ENCODE measurements around the gene ZNF569.
"Not testable (repeated sequence)": the region's sequence is repeated elsewhere in the genome, so short reads cannot be mapped to it uniquely, and the experiment has no call there.

ZNF569 gene

DNA sequence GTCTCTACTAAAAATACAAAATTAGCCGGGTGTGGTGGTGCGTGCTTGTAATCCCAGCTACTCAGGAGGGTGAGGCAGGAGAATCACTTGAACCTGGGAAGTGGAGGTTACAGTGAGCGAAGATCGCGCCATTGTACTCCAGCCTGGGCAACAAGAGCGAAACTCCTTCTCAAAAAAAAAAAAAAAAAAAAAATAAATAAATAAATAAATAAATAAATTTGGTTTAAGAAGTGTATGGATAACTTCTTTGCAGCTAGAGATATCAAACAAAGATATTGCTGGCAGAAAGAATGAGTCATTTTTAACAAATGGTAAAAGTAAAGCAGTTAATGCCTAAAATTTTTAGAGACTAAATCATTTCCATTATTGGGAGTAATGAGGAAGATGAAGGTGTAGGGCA lies 75.8 kb downstream of the ZNF569 start:
- not testable (repeated sequence) for DNase-seq

DNA sequence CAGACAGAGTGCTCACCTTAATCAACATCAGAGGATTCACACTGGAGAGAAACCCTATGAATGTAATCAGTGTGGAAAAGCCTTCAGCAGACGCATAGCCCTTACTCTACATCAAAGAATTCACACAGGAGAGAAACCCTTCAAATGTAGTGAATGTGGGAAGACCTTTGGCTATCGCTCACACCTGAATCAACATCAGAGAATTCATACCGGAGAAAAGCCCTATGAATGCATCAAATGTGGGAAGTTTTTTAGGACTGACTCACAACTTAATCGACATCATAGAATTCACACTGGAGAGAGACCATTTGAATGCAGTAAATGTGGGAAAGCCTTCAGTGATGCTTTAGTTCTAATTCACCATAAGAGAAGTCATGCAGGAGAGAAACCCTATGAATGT lies 78.0 kb downstream of the ZNF569 start:
- DNase-seq: no peak

DNA sequence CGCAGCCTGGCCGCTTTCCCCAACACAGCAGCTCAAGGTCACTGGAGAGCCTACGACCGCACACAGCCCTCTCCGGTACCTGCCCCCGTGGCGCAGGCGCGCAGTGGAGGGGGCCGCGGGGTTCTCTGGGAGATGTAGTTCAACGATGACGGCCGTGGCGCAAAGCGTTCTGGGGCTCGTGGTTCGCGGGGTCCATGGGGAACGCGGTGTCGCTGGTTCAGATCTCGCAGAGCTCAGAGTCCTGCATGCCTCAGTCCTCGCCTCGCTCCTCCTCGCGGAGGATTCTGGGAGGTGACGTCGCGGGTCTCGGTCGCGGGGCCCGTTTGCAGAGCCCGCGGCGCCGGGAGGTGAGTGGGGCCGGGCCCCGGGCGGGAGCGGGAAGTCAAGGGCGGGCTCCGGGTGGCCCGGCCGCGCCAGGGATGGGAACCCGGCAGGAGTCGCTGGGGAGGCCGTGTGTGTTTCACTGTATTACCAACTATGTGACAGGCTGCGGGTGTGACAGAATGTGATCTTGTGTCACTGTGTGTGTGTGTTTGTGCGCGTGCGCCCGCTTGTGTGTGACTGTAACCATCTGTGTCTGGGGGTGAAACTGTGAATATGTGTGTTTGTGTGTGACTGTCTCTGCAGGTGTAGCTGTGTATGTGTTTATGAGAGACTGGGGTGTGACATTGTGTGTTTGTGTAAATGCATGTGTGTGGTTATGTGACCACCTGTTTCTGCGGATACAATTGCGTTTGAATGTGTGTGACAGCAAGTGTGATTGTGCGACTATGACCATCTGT lies 96.2 kb downstream of the ZNF569 start, which contains the start of gene ZNF527:
Gene ZNF527 (plus strand): TSS at position 220 of the 782 bp plus-strand sequence. CDS start 3,100 bp downstream, outside the sequence.
- peak; percentile 96 for DNase-seq

DNA sequence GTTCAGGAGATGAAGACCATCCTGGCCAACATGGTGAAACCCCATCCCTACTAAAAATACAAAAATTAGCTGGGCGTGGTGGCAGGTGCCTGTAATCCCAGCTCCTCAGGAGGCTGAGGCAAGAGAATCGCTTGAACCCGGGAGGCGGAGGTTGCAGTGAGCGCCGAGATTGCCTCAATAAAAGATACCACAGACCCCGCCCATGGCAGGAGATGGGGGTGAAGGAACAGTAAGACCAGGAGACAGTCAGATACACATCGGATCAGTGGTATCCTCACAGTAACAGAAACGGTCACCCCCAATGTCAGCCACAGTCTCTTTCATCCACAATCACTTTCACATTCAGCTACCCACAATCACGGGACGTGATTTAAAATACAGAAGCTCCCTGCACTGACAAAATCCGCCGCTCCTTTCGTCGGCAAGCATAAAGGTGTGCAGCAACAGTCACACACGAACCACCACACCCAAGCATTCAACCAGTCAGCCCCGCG lies 96.8 kb downstream of the ZNF569 start:
- DNase-seq: not testable (repeated sequence)

DNA sequence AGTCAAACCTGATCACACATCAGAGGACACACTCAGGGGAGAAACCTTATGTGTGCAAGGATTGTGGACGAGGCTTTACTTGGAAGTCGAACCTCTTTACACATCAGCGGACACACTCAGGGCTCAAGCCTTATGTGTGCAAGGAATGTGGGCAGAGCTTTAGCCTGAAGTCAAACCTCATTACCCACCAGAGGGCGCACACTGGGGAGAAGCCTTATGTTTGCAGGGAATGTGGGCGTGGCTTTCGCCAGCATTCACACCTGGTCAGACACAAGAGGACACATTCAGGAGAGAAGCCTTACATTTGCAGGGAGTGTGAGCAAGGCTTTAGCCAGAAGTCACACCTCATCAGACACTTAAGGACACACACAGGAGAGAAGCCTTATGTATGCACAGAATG lies 104.5 kb downstream of the ZNF569 start:
- no peak for DNase-seq

DNA sequence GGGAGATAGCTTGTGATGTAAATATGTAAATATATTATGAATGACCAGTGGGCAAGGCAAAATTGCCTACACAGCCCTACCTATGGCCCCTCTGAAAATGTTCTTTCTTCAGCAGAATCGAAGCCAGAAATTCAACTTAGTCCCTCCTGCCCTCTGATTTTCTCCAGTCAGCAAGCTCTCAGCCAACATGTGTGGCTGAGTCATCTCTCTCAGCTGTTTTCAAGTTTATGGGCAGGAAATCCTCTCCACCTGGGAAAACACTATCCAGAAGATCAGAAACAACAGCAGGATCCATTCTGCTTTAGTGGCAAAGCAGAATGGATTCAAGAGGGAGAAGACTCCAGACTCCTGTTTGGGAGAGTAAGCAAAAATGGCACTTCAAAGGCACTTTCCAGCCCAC lies 105.2 kb downstream of the ZNF569 start:
- no peak for DNase-seq
